Epidermal melanocyte (primary cell): ENCODE measurements around the gene DPYD.

Experiments
- DNase-seq: peaks from one replicate; pipeline ENCODE4 v3.0.0; 2011; ENCODE audit warnings: low spot score; ENCODE audit not compliant: insufficient read length

The DPYD gene

GRCh38 chr1:97623220-97623619, 297.6 kb downstream of the DPYD start:
- DNase-seq = no peak

DNA sequence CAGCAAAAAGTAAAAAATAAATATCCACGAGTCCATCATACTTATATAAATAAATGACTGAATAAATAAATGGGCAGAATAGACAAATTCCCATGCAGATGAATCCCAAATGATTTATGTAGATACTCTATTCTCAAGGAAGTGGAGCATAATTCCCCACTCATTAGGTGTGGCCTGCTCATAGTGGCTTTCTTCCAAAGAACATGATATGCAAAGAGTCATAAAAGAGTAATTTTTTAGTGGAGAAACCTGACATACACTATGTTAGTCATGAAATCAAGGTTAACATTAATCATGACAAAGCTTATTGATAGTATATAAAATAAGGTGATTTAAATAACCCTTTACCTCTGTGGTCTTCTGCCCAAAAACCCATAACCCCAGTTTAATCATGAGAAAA, 298.9 kb downstream of the DPYD start:
- no peak for DNase-seq

- no peak for DNase-seq
Measured at GRCh38 chr1:97619706-97620105, 301.1 kb downstream of the DPYD start.

DNA sequence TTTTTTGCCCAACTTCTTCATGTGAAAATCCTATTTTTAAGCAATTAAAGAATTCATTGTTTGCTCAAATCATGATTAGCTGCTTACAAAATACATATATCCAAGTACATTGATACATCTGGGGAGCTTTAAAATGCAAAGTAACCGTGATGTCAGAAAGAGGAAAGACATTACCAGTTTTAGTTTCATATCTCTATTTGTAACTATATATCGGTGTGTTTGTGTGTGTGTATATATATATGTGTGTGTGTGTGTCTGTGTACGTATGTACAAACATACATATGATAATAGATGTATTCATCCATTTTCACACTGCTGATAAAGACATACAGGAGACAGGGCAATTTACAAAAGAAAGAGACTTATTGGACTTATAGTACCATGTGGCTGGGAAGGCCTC, 310.1 kb downstream of the DPYD start:
- no peak for DNase-seq

- DNase-seq = no peak
Measured at GRCh38 chr1:97610102-97610501, 310.7 kb downstream of the DPYD start.

DNA sequence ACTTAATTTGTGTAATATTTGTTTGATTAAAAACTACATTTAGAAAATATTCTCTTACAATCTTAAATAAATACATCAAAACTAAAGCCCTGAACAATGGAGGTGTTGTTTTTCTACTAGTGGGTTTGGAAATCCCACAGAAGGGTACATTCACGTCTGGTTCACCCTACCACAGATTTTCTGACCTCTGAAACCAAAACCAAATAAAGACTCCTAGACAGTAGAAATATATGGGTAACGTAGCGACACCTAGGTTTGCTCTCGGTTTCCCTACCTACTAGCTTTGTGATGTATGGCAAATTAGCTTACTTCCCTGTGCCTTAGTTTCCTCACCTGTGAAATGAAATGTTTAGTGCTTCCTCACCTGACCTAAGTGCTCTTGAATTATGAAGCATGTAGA, 312.6 kb downstream of the DPYD start:
- no peak for DNase-seq

DNA sequence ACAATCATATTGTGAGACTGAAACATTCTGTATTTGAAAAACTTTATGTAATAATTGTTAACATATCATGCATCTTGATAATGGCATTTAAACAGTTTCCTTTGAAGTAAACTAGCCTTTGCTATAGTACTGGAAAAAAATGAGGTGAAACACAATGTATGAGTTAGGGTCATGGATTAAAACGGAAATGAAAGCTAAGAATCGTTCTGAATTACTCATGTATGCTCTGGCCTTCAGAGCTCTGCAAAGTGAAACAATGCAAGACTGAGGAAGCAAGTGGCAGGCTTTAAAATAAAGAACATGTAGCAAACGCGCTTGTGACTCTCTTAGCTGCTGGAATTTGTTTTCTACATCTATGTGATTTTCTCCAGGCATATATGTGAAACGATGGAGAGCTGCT, 317.1 kb downstream of the DPYD start:
- no peak for DNase-seq

DNA sequence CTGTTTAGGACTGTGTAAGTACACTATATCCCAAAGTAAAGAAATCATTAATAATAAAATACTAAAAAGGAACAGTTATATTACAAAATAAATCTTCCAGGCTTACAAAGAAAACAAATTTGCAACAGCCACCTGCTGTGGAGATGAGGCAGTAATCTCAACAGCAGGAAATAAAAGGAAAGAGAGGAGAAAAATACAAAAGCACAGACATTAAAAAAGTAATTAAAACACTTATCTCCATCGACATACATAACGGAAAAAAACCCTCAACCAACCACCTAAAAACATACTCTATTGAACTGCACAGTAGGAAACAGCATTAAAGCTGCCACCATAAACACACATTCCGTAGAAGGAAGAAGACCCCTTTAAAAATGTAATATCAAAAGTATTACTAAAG, 317.6 kb downstream of the DPYD start:
- no peak for DNase-seq

GRCh38 chr1:97599447-97599846, 321.4 kb downstream of the DPYD start:
- no peak for DNase-seq

DNA sequence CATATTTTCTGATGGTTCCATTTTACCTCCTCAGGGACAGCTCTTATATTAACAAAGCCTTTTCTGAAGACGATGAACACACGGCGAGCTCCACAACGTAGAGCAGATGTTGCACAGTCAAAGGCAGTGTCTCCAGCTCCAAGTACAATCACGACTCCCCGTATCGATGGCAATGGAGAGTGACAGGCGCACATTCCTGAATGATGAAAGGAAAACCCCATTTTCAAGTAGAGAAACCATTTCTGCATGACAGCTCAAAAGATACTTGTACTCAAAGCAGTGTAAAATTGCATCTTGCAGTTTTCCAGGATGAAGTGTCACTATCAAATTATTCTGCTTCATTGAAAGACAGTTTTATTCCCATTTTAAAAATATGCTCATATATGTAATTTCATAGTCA, 327.6 kb downstream of the DPYD start:
- no peak for DNase-seq

GRCh38 chr1:97588772-97589171, 332.1 kb downstream of the DPYD start:
- DNase-seq = no peak

DNA sequence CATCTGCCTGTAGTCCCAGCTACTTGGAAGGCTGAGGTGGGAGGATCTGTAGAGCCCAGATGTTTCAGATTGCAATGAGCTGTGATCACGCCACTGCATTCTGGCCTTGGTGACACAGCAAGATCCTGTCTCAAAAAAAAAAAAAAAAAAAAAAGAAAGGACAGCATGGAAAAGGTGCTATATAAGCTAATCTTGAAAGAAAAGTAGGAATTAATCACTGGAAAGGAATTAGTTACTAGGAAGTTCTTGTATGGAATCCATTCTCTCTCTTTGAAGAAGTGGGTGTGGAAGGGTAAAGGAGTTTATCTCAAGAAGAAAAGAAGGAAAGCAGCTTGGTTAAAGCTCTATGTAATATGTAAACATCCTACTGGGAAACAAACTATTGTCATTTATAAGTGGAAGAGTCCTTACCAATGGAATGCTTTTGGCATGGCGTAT, 339.2 kb downstream of the DPYD start:
- no peak for DNase-seq

GRCh38 chr1:97577613-97578012, 343.2 kb downstream of the DPYD start:
- DNase-seq = no peak

- no peak for DNase-seq
Measured at GRCh38 chr1:97573553-97573952, 347.3 kb downstream of the DPYD start.

GRCh38 chr1:97572561-97572960, 348.3 kb downstream of the DPYD start:
- no peak for DNase-seq

GRCh38 chr1:97571760-97572159, 349.1 kb downstream of the DPYD start:
- DNase-seq = no peak

GRCh38 chr1:97570691-97571090, 350.1 kb downstream of the DPYD start:
- DNase-seq = no peak

- no peak for DNase-seq
Measured at GRCh38 chr1:97567000-97567749, 353.7 kb downstream of the DPYD start.

GRCh38 chr1:97565886-97566285, 354.9 kb downstream of the DPYD start:
- DNase-seq = no peak

GRCh38 chr1:97563926-97564325, 356.9 kb downstream of the DPYD start:
- DNase-seq = no peak

GRCh38 chr1:97562081-97562480, 358.8 kb downstream of the DPYD start:
- DNase-seq = no peak

- no peak for DNase-seq
Measured at GRCh38 chr1:97560714-97561113, 360.1 kb downstream of the DPYD start.

DNA sequence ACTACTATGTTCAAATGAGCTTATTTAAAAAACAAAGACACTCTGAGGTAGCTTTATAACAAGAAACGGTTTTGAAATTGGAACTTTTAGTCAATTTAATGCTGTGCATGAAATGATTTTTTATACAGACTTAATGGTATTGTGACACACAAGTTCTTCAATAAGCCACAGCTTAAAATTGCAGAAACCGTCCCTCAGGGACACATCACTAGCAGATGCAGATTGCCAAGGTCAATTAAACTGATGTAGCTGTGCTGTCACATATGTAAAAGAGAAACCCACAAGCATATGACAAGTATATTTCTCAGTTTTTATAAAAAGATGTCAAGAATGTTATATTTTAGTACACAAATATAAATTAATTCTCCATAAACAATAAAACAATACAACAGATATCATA, 366.9 kb downstream of the DPYD start:
- no peak for DNase-seq

GRCh38 chr1:97551113-97551512, 369.7 kb downstream of the DPYD start:
- DNase-seq = no peak
